NOMO-1 treated with dmso at 0.1 percent for 144 hours (cell line): ENCODE data around the gene LARGE2.
A peak's percentile ranks its signal among the peaks of the same experiment; 100 is the strongest.

ENCODE experiments used
- DNase-seq: peaks from one replicate; lab custom pipeline; 2025; ENCODE audit not compliant: unreplicated experiment; lab: John Stamatoyannopoulos, UW

LARGE2 gene

GRCh38 chr11:45913942-45914635 lies 8.4 kb upstream of the LARGE2 start:
- DNase-seq: no peak

GRCh38 chr11:45915446-45915845 lies 7.0 kb upstream of the LARGE2 start:
- no peak for DNase-seq

- no peak for DNase-seq
These were observed 5.2 kb upstream of the LARGE2 start for GRCh38 chr11:45917286-45917622.

- peak; percentile 99 for DNase-seq
These were observed 4.7 kb upstream of the LARGE2 start, which contains the start of gene PEX16 for GRCh38 chr11:45917623-45918330. PEX16 (minus strand) TSS chr11:45917877; CDS start chr11:45917811, 66 bp downstream.

GRCh38 chr11:45918331-45918941 lies 4.0 kb upstream of the LARGE2 start:
- peak; percentile 72 for DNase-seq

- no peak for DNase-seq
These were observed 3.3 kb upstream of the LARGE2 start for GRCh38 chr11:45918962-45919675.

- no peak for DNase-seq
These were observed 2.5 kb upstream of the LARGE2 start for GRCh38 chr11:45919806-45920530.

GRCh38 chr11:45920531-45921477 lies 1.7 kb upstream of the LARGE2 start:
- no peak for DNase-seq

- DNase-seq: no peak
These were observed 663 bp upstream of the LARGE2 start for GRCh38 chr11:45921561-45922424.

GRCh38 chr11:45924036-45924915 lies 1.8 kb downstream of the LARGE2 start:
- DNase-seq: no peak

GRCh38 chr11:45924927-45925326 lies 2.5 kb downstream of the LARGE2 start:
- no peak for DNase-seq

GRCh38 chr11:45925550-45925949 lies 3.1 kb downstream of the LARGE2 start:
- no peak for DNase-seq

- DNase-seq: no peak
These were observed 3.5 kb downstream of the LARGE2 start for GRCh38 chr11:45926001-45926401.

GRCh38 chr11:45926536-45927331 lies 4.3 kb downstream of the LARGE2 start:
- DNase-seq: no peak

GRCh38 chr11:45927332-45927683 lies 4.9 kb downstream of the LARGE2 start:
- no peak for DNase-seq

- no peak for DNase-seq
These were observed 5.4 kb downstream of the LARGE2 start for GRCh38 chr11:45927684-45928413.
